A549 (cell line): ENCODE results near the gene FOXI2. TPM values are rescaled to one million over a fixed set of nuclear protein-coding genes. Genes with fewer than 3 reads are reported as not detected.
A peak's percentile ranks its signal among the peaks of the same experiment; 100 is the strongest.

Experiments
- ATAC-seq, 2 experiments: fragments of 200-7000 bp in 1 of 2; fragments of >200 bp in 1 of 2; cut with Nextera tagmentation in 1 of 2; cut with Tn5 transposase in 1 of 2; 3 replicates each; pipeline versions ENCODE4 v1.8.0 to v1.9.1; 2018 to 2020; ENCODE audit warnings: mild to moderate bottlenecking in 1 of 2, moderate library complexity in 1 of 2
- CTCF ChIA-PET: fragments of 300-600 bp; sonication (Branson Sonifier 250); formaldehyde crosslinking; extraction: SDS; loops from one replicate; lab custom pipeline; 2021; ENCODE audit warnings: antibody characterized with exemption, inconsistent platforms; lab: Yijun Ruan, JAX
- POLR2A ChIA-PET: fragments of 350-600 bp; formaldehyde crosslinking; extraction: SDS; loops from one replicate; lab custom pipeline; 2021; ENCODE audit warnings: antibody characterized with exemption, inconsistent platforms; lab: Yijun Ruan, JAX
- DNase-seq, 2 experiments: peaks; one replicate each; pipeline versions ENCODE4 v3.0.0 to v3.0.0-alpha.2; 2011 to 2016; ENCODE audit warnings: low read depth in 1 of 2, low spot score in 1 of 2
- FAIRE-seq: peaks from 2 replicates; lab custom pipeline; 2011; peaks lifted over from hg19 to GRCh38; lab: Jason Lieb, UNC
- H3K27ac ChIP-seq, 2 experiments: fragments of >200 bp; sonication (Bioruptor Twin); formaldehyde crosslinking; 3 replicates each; pipeline ENCODE4 v1.5.1; 2016 to 2017
- H3K4me1 ChIP-seq: fragments of >200 bp; sonication (Bioruptor Twin); formaldehyde crosslinking; 3 replicates; pipeline ENCODE4 v1.6.1; 2016
- H3K4me2 ChIP-seq: fragments of >200 bp; sonication (Bioruptor Twin); formaldehyde crosslinking; 3 replicates; pipeline ENCODE4 v1.6.1; 2016
- H3K4me3 ChIP-seq: fragments of >200 bp; sonication (Bioruptor Twin); formaldehyde crosslinking; 3 replicates; pipeline ENCODE4 v1.5.1; 2016
- H3K9me3 ChIP-seq: fragments of >200 bp; sonication (Bioruptor Twin); formaldehyde crosslinking; 3 replicates; pipeline ENCODE4 v1.6.1; 2016
- CBX2 ChIP-seq: fragments of 200-600 bp; sonication (generic); IDR thresholded peaks from 2 replicates; pipeline ENCODE4 v1.6.1; 2016; ENCODE audit warnings: low read depth, mild to moderate bottlenecking, borderline replicate concordance
- CBX8 ChIP-seq: fragments of 200-600 bp; sonication (generic); IDR thresholded peaks from 2 replicates; pipeline ENCODE4 v1.6.1; 2016
- ELK1 ChIP-seq: fragments of 150-350 bp; IDR thresholded peaks from 2 replicates; pipeline ENCODE4 v1.6.1; 2014; ENCODE audit warnings: low read depth, mild to moderate bottlenecking, low read length
- EP300 ChIP-seq, 2 experiments: fragments of >200 bp; sonication (Bioruptor Twin); formaldehyde crosslinking; IDR thresholded peaks; 2 replicates in 1 of 2; 3 replicates in 1 of 2; pipeline ENCODE4 v1.6.1; 2016 to 2017
- FOSB ChIP-seq: fragments of 250-450 bp; sonication (Bioruptor Pico); IDR thresholded peaks from 2 replicates; pipeline ENCODE4 v1.5.0; 2020; ENCODE audit warnings: mild to moderate bottlenecking, moderate library complexity
- FOSL2 ChIP-seq, 2 experiments: fragments of 450-650 bp in 1 of 2; fragments of >200 bp in 1 of 2; sonication (Bioruptor Twin) in 1 of 2; formaldehyde crosslinking; IDR thresholded peaks; 2 replicates each; pipeline versions ENCODE4 v1.5.0 to v1.6.1; 2016 to 2020; ENCODE audit warnings: mild to moderate bottlenecking in 1 of 2, moderate library complexity in 1 of 2
- FOXS1 ChIP-seq: fragments of 250-450 bp; sonication (Bioruptor Pico); IDR thresholded peaks from 2 replicates; pipeline ENCODE4 v1.5.0; 2020; ENCODE audit warnings: mild to moderate bottlenecking, moderate library complexity
- GATA3 ChIP-seq: IDR thresholded peaks from 2 replicates; pipeline ENCODE4 v1.6.1; 2012; ENCODE audit warnings: borderline replicate concordance
- HES2 ChIP-seq: fragments of >200 bp; sonication (Bioruptor Twin); formaldehyde crosslinking; IDR thresholded peaks from 2 replicates; pipeline ENCODE4 v1.6.1; 2016
- HMGXB4 ChIP-seq: fragments of 250-450 bp; sonication (Bioruptor Pico); IDR thresholded peaks from 2 replicates; pipeline ENCODE4 v1.5.0; 2021; ENCODE audit warnings: mild to moderate bottlenecking, moderate library complexity, borderline replicate concordance
- HOXB5 ChIP-seq: fragments of 250-450 bp; sonication (Bioruptor Pico); IDR thresholded peaks from 2 replicates; pipeline ENCODE4 v1.5.0; 2020; ENCODE audit warnings: mild to moderate bottlenecking, moderate library complexity
- NFE2L2 ChIP-seq: fragments of 150-350 bp; conservative IDR thresholded peaks from 2 replicates; pipeline ENCODE4 v1.6.1; 2014; ENCODE audit warnings: low read length
- NR3C1 ChIP-seq: fragments of >200 bp; sonication (Bioruptor Twin); formaldehyde crosslinking; IDR thresholded peaks from 3 replicates; pipeline ENCODE4 v1.6.1; 2017
- PBX3 ChIP-seq: IDR thresholded peaks from 2 replicates; pipeline ENCODE4 v1.6.1; 2012
- RAD21 ChIP-seq, 2 experiments: fragments of >200 bp in 1 of 2; sonication (Bioruptor Twin) in 1 of 2; formaldehyde crosslinking in 1 of 2; IDR thresholded peaks in 1 of 2; conservative IDR thresholded peaks in 1 of 2; 2 replicates in 1 of 2; 3 replicates in 1 of 2; pipeline ENCODE4 v1.6.1; 2012 to 2018; ENCODE audit warnings: inconsistent platforms in 1 of 2
- RARB ChIP-seq: fragments of 250-450 bp; sonication (Bioruptor Pico); IDR thresholded peaks from 2 replicates; pipeline ENCODE4 v1.8.0; 2021; ENCODE audit warnings: mild to moderate bottlenecking, moderate library complexity
- RCOR1 ChIP-seq: fragments of 150-350 bp; IDR thresholded peaks from 2 replicates; pipeline ENCODE4 v1.6.1; 2014; ENCODE audit warnings: antibody characterized with exemption, low read length, low read depth
- RFX5 ChIP-seq: fragments of 450-650 bp; IDR thresholded peaks from 2 replicates; pipeline ENCODE4 v1.7.1; 2014; ENCODE audit warnings: antibody characterized with exemption, mild to moderate bottlenecking, moderate library complexity
- RNF2 ChIP-seq: fragments of 200-600 bp; sonication (generic); IDR thresholded peaks from 2 replicates; pipeline ENCODE4 v1.6.1; 2016; ENCODE audit warnings: low read depth, mild to moderate bottlenecking, antibody characterized with exemption, moderate library complexity, borderline replicate concordance
- SMC3 ChIP-seq: fragments of >200 bp; sonication (Bioruptor Twin); formaldehyde crosslinking; IDR thresholded peaks from 3 replicates; pipeline ENCODE4 v1.6.1; 2018; ENCODE audit warnings: inconsistent platforms
- SREBF2 ChIP-seq: fragments of 450-650 bp; IDR thresholded peaks from 2 replicates; pipeline ENCODE4 v1.6.1; 2014; ENCODE audit warnings: mild to moderate bottlenecking, moderate library complexity
- ZC3H11A ChIP-seq: fragments of 450-650 bp; IDR thresholded peaks from 2 replicates; pipeline ENCODE4 v1.6.1; 2014; ENCODE audit warnings: antibody characterized with exemption, mild to moderate bottlenecking
- ZFP36 ChIP-seq: fragments of 450-650 bp; IDR thresholded peaks from 2 replicates; pipeline ENCODE4 v1.6.1; 2014; ENCODE audit warnings: borderline replicate concordance; ENCODE audit not compliant: partially characterized antibody
- ZNF302 ChIP-seq: fragments of 250-450 bp; sonication (Bioruptor Pico); IDR thresholded peaks from 2 replicates; pipeline ENCODE4 v1.9.0; 2021; ENCODE audit warnings: inconsistent platforms, mild to moderate bottlenecking, moderate library complexity
- WGBS: methylation state at CpG from one replicate; pipeline ENCODE4 v1.1.6; 2017; ENCODE audit errors: missing lambda C conversion rate; 5-methylcytosine and 5-hydroxymethylcytosine counted together
- polyA plus RNA-seq, 4 experiments: library from polyadenylated mRNA; depleted of rRNA in 3 of 4; stranded (reverse); fragments of >200 nt; fragmentation: RNase III in 1 of 4; extraction: RNeasy Plus Mini Kit Qiagen cat#74134 plus additional on column Dnase treatment in 1 of 4; gene quantifications; 2 replicates in 3 of 4; 3 replicates in 1 of 4; pipeline ENCODE4 v1.2.3, GENCODE V29; 2011 to 2017
- TF ChIP-seq, protein P1 (sequence below): fragments of 250-450 bp; sonication (Bioruptor Pico); IDR thresholded peaks from 2 replicates; pipeline ENCODE4 v1.5.0; 2020; ENCODE audit warnings: low read depth, mild to moderate bottlenecking, moderate library complexity
- TF ChIP-seq, protein P2 (sequence below): fragments of >200 bp; sonication (Bioruptor Twin); formaldehyde crosslinking; IDR thresholded peaks from 3 replicates; pipeline ENCODE4 v1.6.1; 2016
- TF ChIP-seq, protein P3 (sequence below): fragments of >200 bp; sonication (Bioruptor Twin); formaldehyde crosslinking; IDR thresholded peaks from 3 replicates; pipeline ENCODE4 v1.5.1; 2016

The FOXI2 gene
- polyA plus RNA-seq, 2 of the 4 experiments (the other 2 are of a cell fraction), result not detected

DNA sequence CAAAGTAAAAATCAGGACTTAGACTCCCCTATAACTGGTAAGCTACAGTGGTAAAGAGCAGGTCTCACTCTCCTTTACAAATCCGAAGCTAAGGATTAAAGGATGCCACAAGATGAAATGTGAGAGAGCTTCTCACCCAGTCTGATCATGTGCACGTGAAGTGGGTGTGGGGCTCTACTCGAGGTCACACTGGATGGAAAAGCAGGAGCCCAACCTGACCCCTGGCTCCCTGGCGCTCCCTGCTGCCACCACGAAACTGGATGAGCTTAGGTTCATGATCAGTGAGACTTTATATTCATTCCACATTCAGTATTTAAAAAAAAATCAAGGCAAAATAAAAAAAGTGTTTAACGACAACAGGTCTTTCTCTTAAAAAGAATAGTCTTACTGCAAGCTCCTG, 21.7 kb upstream of the FOXI2 start:
- TF ChIP-seq EP300 (IDR thresholded peaks at IDR 0.05), result no peak
- TF ChIP-seq ZC3H11A, result no peak
- TF ChIP-seq SMC3, result no peak
- TF ChIP-seq HOXB5 (CRISPR knock-in tag), result no peak
- no peak for TF ChIP-seq RFX5
- no peak for TF ChIP-seq FOSB (CRISPR knock-in tag)
- no peak for TF ChIP-seq PBX3
- TF ChIP-seq, protein P1, sequence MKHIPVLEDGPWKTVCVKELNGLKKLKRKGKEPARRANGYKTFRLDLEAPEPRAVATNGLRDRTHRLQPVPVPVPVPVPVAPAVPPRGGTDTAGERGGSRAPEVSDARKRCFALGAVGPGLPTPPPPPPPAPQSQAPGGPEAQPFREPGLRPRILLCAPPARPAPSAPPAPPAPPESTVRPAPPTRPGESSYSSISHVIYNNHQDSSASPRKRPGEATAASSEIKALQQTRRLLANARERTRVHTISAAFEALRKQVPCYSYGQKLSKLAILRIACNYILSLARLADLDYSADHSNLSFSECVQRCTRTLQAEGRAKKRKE (CRISPR knock-in tag), result no peak
- TF ChIP-seq SREBF2, result no peak
- no peak for TF ChIP-seq RARB (CRISPR knock-in tag)
- no peak for TF ChIP-seq CBX8
- no peak for TF ChIP-seq HES2
- no peak for TF ChIP-seq RNF2
- TF ChIP-seq NFE2L2, result no peak
- no peak for TF ChIP-seq FOSL2 (IDR thresholded peaks at IDR 0.05)
- TF ChIP-seq FOSL2 (CRISPR knock-in tag; IDR thresholded peaks at IDR 0.05), result no peak
- TF ChIP-seq, protein P2, sequence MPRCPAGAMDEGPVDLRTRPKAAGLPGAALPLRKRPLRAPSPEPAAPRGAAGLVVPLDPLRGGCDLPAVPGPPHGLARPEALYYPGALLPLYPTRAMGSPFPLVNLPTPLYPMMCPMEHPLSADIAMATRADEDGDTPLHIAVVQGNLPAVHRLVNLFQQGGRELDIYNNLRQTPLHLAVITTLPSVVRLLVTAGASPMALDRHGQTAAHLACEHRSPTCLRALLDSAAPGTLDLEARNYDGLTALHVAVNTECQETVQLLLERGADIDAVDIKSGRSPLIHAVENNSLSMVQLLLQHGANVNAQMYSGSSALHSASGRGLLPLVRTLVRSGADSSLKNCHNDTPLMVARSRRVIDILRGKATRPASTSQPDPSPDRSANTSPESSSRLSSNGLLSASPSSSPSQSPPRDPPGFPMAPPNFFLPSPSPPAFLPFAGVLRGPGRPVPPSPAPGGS, result no peak
- no peak for TF ChIP-seq RCOR1
- no peak for FAIRE-seq
- POLR2A ChIA-PET, result no interaction called here
- 2% methylated on average over 6 of the region's 6 CpGs for WGBS
- DNase-seq, result no peak
- Histone ChIP-seq H3K9me3 (no peaks in the 10 kb centered on the region), H3K4me2 (no peak overlapping the region), H3K4me3 (no peak overlapping the region), H3K4me1 (no peaks in the 10 kb centered on the region), H3K27ac (no peak overlapping the region)
- CTCF ChIA-PET, result interaction anchor here (0.6 to 3.0 kb wide), 22 partner anchors 8 to 437 kb away, joined by 3 to 32 read pairs (median 4); partner anchors contain the start of genes FOXI2 and PTPRE
- ATAC-seq, result no peak

- ChIA-PET POLR2A (no interaction called here), CTCF (interaction anchor here (0.6 to 3.0 kb wide), 24 partner anchors 9 to 436 kb away, joined by 3 to 32 read pairs (median 4); partner anchors contain the start of genes FOXI2 and PTPRE)
- no peaks in the 10 kb centered on the region for H3K4me1 ChIP-seq
- ATAC-seq (peak in 1 of 2 experiments; percentile 45; a peak in 1 of 6 replicates), FAIRE-seq (peak; percentile 82), DNase-seq (peak in 1 of 2 experiments; percentile 28)
- no peak overlapping the region for H3K27ac ChIP-seq
- no peaks in the 10 kb centered on the region for H3K9me3 ChIP-seq
- no peak overlapping the region for H3K4me3 ChIP-seq
- H3K4me2 ChIP-seq, result no peak overlapping the region
- 9% methylated on average over 3 of the region's 3 CpGs for WGBS
- TF ChIP-seq SMC3, result peak; percentile 66
- TF ChIP-seq HMGXB4 (CRISPR knock-in tag), result no peak
- no peak for TF ChIP-seq FOSB (CRISPR knock-in tag)
- no peak for TF ChIP-seq ZNF302 (CRISPR knock-in tag)
- no peak for TF ChIP-seq NFE2L2
- no peak for TF ChIP-seq ZFP36
- TF ChIP-seq NR3C1, result no peak
- TF ChIP-seq, protein P3, sequence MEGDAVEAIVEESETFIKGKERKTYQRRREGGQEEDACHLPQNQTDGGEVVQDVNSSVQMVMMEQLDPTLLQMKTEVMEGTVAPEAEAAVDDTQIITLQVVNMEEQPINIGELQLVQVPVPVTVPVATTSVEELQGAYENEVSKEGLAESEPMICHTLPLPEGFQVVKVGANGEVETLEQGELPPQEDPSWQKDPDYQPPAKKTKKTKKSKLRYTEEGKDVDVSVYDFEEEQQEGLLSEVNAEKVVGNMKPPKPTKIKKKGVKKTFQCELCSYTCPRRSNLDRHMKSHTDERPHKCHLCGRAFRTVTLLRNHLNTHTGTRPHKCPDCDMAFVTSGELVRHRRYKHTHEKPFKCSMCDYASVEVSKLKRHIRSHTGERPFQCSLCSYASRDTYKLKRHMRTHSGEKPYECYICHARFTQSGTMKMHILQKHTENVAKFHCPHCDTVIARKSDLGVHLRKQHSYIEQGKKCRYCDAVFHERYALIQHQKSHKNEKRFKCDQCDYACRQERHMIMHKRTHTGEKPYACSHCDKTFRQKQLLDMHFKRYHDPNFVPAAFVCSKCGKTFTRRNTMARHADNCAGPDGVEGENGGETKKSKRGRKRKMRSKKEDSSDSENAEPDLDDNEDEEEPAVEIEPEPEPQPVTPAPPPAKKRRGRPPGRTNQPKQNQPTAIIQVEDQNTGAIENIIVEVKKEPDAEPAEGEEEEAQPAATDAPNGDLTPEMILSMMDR, result peak; percentile 62
- TF ChIP-seq RAD21 (conservative IDR thresholded peaks at IDR 0.05 in 1 of 2, IDR thresholded peaks at IDR 0.05 in 1 of 2), result peak; percentile 62 to 69
- TF ChIP-seq ELK1, result no peak
- TF ChIP-seq FOXS1 (CRISPR knock-in tag), result no peak
- no peak for TF ChIP-seq CBX2
- no peak for TF ChIP-seq CBX8
- no peak for TF ChIP-seq GATA3
These were observed 21.1 kb upstream of the FOXI2 start for GRCh38 chr10:127715782-127716378.
